ENCODE data around the gene AADACL4.
"Not testable (repeated sequence)": the region's sequence is repeated elsewhere in the genome, so short reads cannot be mapped to it uniquely, and the experiment has no call there.

Gene AADACL4

DNA sequence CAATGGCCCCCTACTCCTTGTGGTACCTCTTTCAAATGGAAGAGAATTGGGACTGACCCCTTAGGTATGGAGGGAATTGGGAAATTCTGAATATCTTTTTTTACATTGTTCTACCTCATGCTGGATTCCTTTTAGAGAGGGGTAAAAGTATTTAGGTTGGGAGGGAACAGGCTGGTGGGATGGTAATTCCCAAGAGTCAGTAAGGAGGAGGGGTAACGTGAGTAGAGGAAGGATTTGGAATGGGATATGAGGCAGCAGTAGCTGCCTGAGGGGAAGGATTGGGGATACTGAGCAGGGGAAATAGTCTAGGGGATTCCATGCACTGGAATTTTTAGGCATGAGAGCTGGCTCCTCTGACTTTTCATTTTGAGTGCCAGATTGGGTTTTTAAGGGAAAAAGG is 68.2 kb downstream of the AADACL4 start:
- Histone ChIP-seq H4K20me1 (no peaks in the 10 kb centered on the region), H3K4me1 (peaks cover 0 to 4% (median 0%) of the 10 kb centered on the region in 10 experiments; a peak in 1 of 20 replicates), H3K4me2 (no peak overlapping the region), H3K9ac (no peak overlapping the region), H3K27ac (no peak overlapping the region), H3K9me3 (replicated peaks in 1 of 11) (no peaks in the 10 kb centered on the region), H3K27me3 (no peaks in the 10 kb centered on the region), H3K4me3 (no peak overlapping the region), H3K36me3 (no peaks in the 10 kb centered on the region)
- no peak for TF ChIP-seq Cebpa-rat (IDR thresholded peaks at IDR 0.05)

DNA sequence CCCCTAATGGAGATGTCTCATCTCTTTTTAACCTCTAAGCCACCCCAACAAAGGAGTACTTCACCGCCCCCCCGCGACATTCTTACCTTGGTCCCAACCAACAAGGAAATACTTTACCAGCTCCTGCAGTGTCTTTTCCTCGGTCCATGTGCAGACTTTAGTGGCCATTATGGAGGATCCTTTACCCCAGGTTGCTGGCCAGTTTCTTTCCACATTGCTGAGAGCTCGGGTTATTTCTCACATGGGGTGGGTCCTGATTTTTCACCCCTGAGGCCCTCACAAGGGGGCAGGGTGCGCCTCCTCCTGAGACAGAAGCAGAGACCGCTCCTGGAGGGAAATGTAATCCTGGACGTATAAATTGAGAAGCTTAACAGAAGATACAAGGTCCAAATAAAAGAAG is 69.0 kb downstream of the AADACL4 start:
- Histone ChIP-seq H3K27me3 (no peaks in the 10 kb centered on the region), H3K4me2 (no peak overlapping the region), H3K27ac (no peak overlapping the region), H3K36me3 (no peaks in the 10 kb centered on the region), H4K20me1 (no peaks in the 10 kb centered on the region), H3K4me3 (no peak overlapping the region), H3K9me3 (replicated peaks in 1 of 11) (no peaks in the 10 kb centered on the region), H3K9ac (no peak overlapping the region), H3K4me1 (peaks cover 0 to 4% (median 0%) of the 10 kb centered on the region in 10 experiments; a peak in 1 of 20 replicates)
- no peak for TF ChIP-seq Cebpa-rat (IDR thresholded peaks at IDR 0.05)

DNA sequence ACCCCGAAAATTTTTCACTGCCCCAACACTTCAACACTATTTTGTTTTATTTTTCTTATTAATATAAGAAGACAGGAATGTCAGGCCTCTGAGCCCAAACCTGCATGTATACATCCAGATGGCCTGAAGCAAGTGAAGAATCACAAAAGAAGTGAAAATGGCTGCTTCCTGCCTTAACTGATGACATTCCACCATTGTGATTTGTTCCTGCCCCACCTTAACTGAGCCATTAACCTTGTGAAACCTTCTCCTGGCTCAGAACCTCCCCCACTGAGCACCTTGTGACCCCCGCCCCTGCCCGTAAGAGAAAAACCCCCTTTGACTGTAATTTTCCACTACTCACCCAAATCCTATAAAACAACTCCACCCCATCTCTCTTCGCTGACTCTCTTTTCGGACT is 69.8 kb downstream of the AADACL4 start:
- not testable (repeated sequence) for H3K4me3 ChIP-seq; H3K4me1 ChIP-seq; H3K9ac ChIP-seq; H4K20me1 ChIP-seq; H3K27ac ChIP-seq; H3K9me3 ChIP-seq (replicated peaks in 1 of 11); H3K36me3 ChIP-seq; H3K4me2 ChIP-seq; H3K27me3 ChIP-seq

DNA sequence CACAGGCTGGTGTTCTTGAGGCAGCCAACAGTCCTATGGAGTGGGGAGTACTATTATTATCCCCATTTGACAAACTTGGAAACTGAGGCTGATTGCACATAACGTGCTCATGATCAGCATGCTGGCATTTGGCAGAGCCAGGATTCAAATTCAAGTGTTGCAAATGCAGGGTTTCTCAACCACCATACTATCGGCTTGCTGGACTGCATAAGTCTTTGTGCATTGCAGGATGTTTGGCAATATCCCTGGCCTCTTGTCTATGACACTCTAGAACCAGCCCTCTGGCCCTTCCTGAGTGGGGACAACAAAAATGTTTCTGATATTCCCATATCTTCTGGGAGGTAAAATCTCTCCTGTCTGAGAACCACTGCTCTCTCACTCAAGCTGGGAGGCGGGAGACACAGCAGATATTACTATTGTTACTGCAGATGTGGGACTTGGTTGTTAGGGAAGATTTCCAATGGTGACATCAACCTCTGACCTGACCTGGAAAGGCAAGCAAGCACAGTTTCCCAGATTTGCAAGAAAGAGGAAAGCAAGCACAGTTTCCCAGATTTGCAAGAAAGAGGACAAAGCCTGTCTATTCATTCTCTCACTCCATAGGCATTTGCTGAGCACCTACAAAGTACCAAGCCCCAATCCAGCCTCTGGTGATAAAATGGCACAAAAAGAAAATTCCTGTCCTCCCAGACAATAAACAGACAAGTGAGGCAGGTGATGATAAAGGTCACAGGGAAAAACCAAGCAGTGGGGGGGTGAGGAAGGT is 71.0 kb downstream of the AADACL4 start:
- no peak overlapping the region for H3K4me2 ChIP-seq
- H3K36me3 ChIP-seq: no peaks in the 10 kb centered on the region
- H3K9me3 ChIP-seq (replicated peaks in 1 of 11): no peaks in the 10 kb centered on the region
- no peak for TF ChIP-seq Cebpa-rat (IDR thresholded peaks at IDR 0.05)
- no peak overlapping the region for H3K27ac ChIP-seq
- no peak overlapping the region for H3K9ac ChIP-seq
- peaks cover 0 to 16% (median 11%) of the 10 kb centered on the region in 10 experiments; a peak in 15 of 20 replicates for H3K4me1 ChIP-seq
- no peak overlapping the region for H3K4me3 ChIP-seq
- no peaks in the 10 kb centered on the region for H3K27me3 ChIP-seq
- no peaks in the 10 kb centered on the region for H4K20me1 ChIP-seq

DNA sequence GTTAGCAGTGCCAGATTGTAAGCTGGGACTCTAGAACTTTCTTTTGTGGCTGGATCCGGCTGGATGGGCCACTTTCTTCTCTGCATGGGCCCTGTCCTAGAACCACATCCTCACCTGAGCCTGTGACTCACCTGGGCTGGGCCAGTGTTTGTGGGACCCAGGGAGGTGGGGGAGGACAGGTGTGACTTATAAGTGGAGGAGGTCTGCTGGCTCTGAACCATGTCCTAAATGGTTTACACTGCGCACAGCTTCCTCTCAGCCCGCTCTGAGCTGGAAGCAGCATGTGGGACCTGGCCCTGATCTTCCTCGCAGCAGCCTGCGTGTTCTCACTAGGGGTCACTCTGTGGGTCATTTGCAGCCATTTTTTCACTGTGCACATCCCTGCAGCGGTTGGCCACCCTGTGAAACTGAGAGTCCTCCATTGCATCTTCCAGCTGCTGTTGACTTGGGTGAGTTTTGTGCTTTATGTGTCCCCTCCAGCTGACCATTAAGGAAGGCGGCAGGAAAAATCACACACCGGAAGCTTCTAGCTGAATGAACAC is 72.1 kb downstream of the AADACL4 start, which contains the start of gene AADACL3:
Gene AADACL3, plus strand, starts transcription at position 215 of the 542 bp plus-strand sequence. Its CDS starts 67 bp downstream, at position 282.
- no peak for TF ChIP-seq Cebpa-rat (IDR thresholded peaks at IDR 0.05)
- Histone ChIP-seq H3K4me2 (no peak within 1 kb of the TSS), H3K27ac (no peak within 1 kb of the TSS), H4K20me1 (no peaks in the 10 kb centered on the region), H3K9me3 (replicated peaks in 1 of 11) (no peaks in the 10 kb centered on the region), H3K9ac (no peak within 1 kb of the TSS), H3K27me3 (no peaks in the 10 kb centered on the region), H3K4me3 (no peak within 1 kb of the TSS), H3K36me3 (no peaks in the 10 kb centered on the region), H3K4me1 (peaks cover 0 to 22% (median 16%) of the 10 kb centered on the region in 10 experiments; a peak in 15 of 20 replicates)

Data from BLaER1 treated with 17β-estradiol and CSF1 and Interleukin-3, amounts not matched to agents 10 nM and 100 nM (cell line).